ENCODE measurements around the gene SFN.

SFN gene

DNA sequence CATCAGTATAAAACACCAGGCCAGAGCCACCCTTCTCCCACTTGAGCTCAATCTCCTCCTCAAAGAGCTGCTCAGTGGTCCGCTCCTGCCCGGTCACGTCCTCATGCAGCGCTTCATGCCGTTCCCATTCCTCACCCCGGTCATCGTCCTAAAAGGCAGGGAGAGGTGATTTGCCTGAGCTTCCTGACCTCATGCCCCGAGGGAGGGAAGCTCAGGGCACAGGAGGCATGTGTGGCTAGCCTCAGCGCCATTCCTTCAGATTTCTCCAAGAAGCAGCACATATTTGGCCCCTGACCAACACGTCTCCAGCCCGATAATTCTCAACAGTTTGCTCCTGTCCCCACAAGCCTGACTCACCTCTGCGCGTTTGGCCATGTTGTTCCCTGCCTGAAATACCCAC is 31.3 kb downstream of the SFN start:
- Histone ChIP-seq H3K18ac (ENCODE audit: low read length) (peak overlapping the region; percentile 16), H3K4me2 (ENCODE audit: low read length) (no peak overlapping the region), H3K27me3 (ENCODE audit: insufficient read depth, low read length) (no peaks in the 10 kb centered on the region), H2AFZ (ENCODE audit: insufficient read depth, low read length, poor library complexity) (no peak overlapping the region), H3K14ac (ENCODE audit: low read length) (no peak overlapping the region), H3K9ac (ENCODE audit: low read length) (no peak overlapping the region), H2BK120ac (ENCODE audit: insufficient read depth, low read length, poor library complexity) (no peak overlapping the region), H3K9me3 (ENCODE audit: insufficient read depth, low read depth, low read length) (no peaks in the 10 kb centered on the region), H3K79me2 (ENCODE audit: control insufficient read depth, insufficient read depth, low read length, poor library complexity) (peaks cover 10% of the 10 kb centered on the region), H3K4me3 (ENCODE audit: low read depth, low read length) (no peak overlapping the region), H2AK5ac (ENCODE audit: low read length) (no peak overlapping the region), H2BK5ac (ENCODE audit: low read depth, low read length, poor library complexity) (no peak overlapping the region), H4K8ac (ENCODE audit: low read depth, low read length) (no peak overlapping the region), H3K27ac (ENCODE audit: low read depth, low read length) (no peak overlapping the region), H4K91ac (ENCODE audit: low read depth, low read length) (no peak overlapping the region), H3K23ac (ENCODE audit: low read length) (no peak overlapping the region), H3K36me3 (ENCODE audit: control insufficient read depth in 1 of 2, insufficient read depth in 2 of 2, low read length in 2 of 2) (peaks cover 32 to 44% of the 10 kb centered on the region in 2 experiments), H2BK12ac (ENCODE audit: low read length) (no peak overlapping the region), H4K12ac (ENCODE audit: low read depth, low read length) (no peak overlapping the region), H3K79me1 (ENCODE audit: low read length) (peaks cover 9% of the 10 kb centered on the region), H3K4me1 (ENCODE audit: control insufficient read depth in 1 of 2, insufficient read depth in 2 of 2, low read length in 2 of 2) (peaks cover 9 to 10% of the 10 kb centered on the region in 2 experiments), H3K4ac (ENCODE audit: low read depth, low read length) (no peak overlapping the region)
- no CpG with 5 or more reads among the region's 13 CpGs for WGBS (ENCODE audit: extremely low coverage, insufficient coverage, insufficient read length)
- DNase-seq: peak; percentile 98 to 99

DNA sequence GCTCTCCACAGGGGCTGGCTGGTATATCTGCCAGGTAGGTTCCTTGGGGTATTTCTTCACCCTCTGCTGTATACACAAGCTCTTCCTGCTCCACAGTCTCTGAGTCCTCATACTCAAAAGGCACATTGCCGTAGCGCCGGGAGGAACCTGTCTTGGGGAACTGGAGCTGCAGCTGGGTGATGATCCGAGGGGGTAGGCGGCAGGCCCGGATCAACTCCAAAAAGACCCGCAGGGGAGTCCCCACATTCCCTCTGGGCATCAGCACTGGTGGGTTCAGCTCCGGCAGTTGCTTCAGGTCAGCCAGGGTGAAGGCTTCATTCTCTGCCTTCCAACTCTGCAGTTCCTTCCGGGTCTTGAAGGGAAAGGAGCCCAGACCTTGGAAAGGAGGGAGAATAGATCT is 34.4 kb downstream of the SFN start:
- H3K18ac ChIP-seq (ENCODE audit: low read length): no peak overlapping the region
- no peak overlapping the region for H4K12ac ChIP-seq (ENCODE audit: low read depth, low read length)
- H3K4me1 ChIP-seq (ENCODE audit: control insufficient read depth in 1 of 2, insufficient read depth in 2 of 2, low read length in 2 of 2): peaks cover 0 to 5% of the 10 kb centered on the region in 2 experiments
- no peak overlapping the region for H3K4me2 ChIP-seq (ENCODE audit: low read length)
- no peak overlapping the region for H2BK120ac ChIP-seq (ENCODE audit: insufficient read depth, low read length, poor library complexity)
- H3K23ac ChIP-seq (ENCODE audit: low read length): no peak overlapping the region
- no CpG with 5 or more reads among the region's 9 CpGs for WGBS (ENCODE audit: extremely low coverage, insufficient coverage, insufficient read length)
- no peak overlapping the region for H2BK5ac ChIP-seq (ENCODE audit: low read depth, low read length, poor library complexity)
- no peak overlapping the region for H2AK5ac ChIP-seq (ENCODE audit: low read length)
- no peak overlapping the region for H4K91ac ChIP-seq (ENCODE audit: low read depth, low read length)
- peaks cover 5% of the 10 kb centered on the region for H3K79me1 ChIP-seq (ENCODE audit: low read length)
- peaks cover 23 to 36% of the 10 kb centered on the region in 2 experiments for H3K36me3 ChIP-seq (ENCODE audit: control insufficient read depth in 1 of 2, insufficient read depth in 2 of 2, low read length in 2 of 2)
- no peaks in the 10 kb centered on the region for H3K27me3 ChIP-seq (ENCODE audit: insufficient read depth, low read length)
- H2BK12ac ChIP-seq (ENCODE audit: low read length): no peak overlapping the region
- H3K9ac ChIP-seq (ENCODE audit: low read length): no peak overlapping the region
- H2AFZ ChIP-seq (ENCODE audit: insufficient read depth, low read length, poor library complexity): no peak overlapping the region
- H3K79me2 ChIP-seq (ENCODE audit: control insufficient read depth, insufficient read depth, low read length, poor library complexity): peaks cover 2% of the 10 kb centered on the region
- no peak for DNase-seq
- H3K4me3 ChIP-seq (ENCODE audit: low read depth, low read length): no peak overlapping the region
- H4K8ac ChIP-seq (ENCODE audit: low read depth, low read length): no peak overlapping the region
- H3K9me3 ChIP-seq (ENCODE audit: insufficient read depth, low read depth, low read length): no peaks in the 10 kb centered on the region
- H3K27ac ChIP-seq (ENCODE audit: low read depth, low read length): no peak overlapping the region
- no peak overlapping the region for H3K4ac ChIP-seq (ENCODE audit: low read depth, low read length)
- H3K14ac ChIP-seq (ENCODE audit: low read length): no peak overlapping the region

DNA sequence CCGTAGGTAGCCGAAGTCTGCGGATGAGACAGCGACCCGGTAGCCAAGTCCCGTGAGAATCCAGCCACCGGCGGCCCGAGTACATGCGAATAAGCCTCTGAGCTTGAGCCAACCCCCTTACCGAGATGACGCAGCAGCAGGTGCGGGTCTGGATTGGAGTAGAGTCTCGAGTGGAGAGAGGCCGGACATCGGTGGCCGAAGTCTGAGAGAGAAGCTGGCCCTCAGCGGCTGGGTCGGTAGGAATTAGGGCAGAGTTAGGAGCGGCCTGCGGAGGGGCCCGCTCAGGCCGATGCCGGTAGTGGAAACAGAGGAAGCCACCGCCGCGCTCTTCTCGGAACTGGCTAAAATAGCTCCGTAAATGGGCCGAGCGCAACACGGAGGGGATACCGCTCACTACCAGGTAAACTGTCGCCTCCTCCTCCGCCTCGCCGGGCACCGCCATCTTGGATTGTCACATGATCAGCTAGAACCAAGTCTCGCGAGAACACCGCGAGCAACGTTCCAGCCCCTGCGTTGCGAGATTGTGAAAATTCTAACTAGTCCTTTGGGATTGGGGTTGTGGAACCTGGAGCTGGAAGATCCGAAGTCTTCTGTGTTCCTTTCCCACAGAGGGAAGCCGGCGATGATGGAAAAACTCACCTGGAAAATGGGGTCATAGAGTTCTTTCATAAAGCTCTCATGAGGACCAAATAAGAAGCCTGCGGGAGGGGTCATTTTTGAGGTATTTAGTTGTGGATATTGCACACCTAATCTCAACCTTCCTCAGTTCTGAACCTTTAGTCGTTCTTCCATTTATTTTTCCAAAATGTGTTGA is 37.3 kb downstream of the SFN start, which contains the start of gene GPATCH3:
GPATCH3 (minus strand) TSS at position 467 of the 814 bp plus-strand sequence; CDS start at position 442, 25 bp downstream.
- Histone ChIP-seq H3K23ac (ENCODE audit: low read length) (no peak within 1 kb of the TSS), H4K12ac (ENCODE audit: low read depth, low read length) (peak within 1 kb of the TSS; percentile 96), H3K9me3 (ENCODE audit: insufficient read depth, low read depth, low read length) (no peaks in the 10 kb centered on the region), H2AFZ (ENCODE audit: insufficient read depth, low read length, poor library complexity) (peak within 1 kb of the TSS; percentile 69), H3K4ac (ENCODE audit: low read depth, low read length) (peak within 1 kb of the TSS; percentile 77), H3K9ac (ENCODE audit: low read length) (peak within 1 kb of the TSS; percentile 90), H2AK5ac (ENCODE audit: low read length) (peak within 1 kb of the TSS; percentile 37), H3K4me3 (ENCODE audit: low read depth, low read length) (peak within 1 kb of the TSS; percentile 88), H2BK5ac (ENCODE audit: low read depth, low read length, poor library complexity) (peak within 1 kb of the TSS; percentile 73), H3K27ac (ENCODE audit: low read depth, low read length) (peak within 1 kb of the TSS; percentile 80), H2BK120ac (ENCODE audit: insufficient read depth, low read length, poor library complexity) (peak within 1 kb of the TSS; percentile 70), H3K14ac (ENCODE audit: low read length) (peak within 1 kb of the TSS; percentile 81), H3K79me2 (ENCODE audit: control insufficient read depth, insufficient read depth, low read length, poor library complexity) (peaks cover 2% of the 10 kb centered on the region), H3K18ac (ENCODE audit: low read length) (peak within 1 kb of the TSS; percentile 78), H4K91ac (ENCODE audit: low read depth, low read length) (peak within 1 kb of the TSS; percentile 72), H2BK12ac (ENCODE audit: low read length) (no peak within 1 kb of the TSS), H3K4me1 (ENCODE audit: control insufficient read depth in 1 of 2, insufficient read depth in 2 of 2, low read length in 2 of 2) (peaks cover 0 to 5% of the 10 kb centered on the region in 2 experiments), H3K36me3 (ENCODE audit: control insufficient read depth in 1 of 2, insufficient read depth in 2 of 2, low read length in 2 of 2) (peaks cover 9 to 11% of the 10 kb centered on the region in 2 experiments), H3K27me3 (ENCODE audit: insufficient read depth, low read length) (no peaks in the 10 kb centered on the region), H3K4me2 (ENCODE audit: low read length) (peak within 1 kb of the TSS; percentile 83), H3K79me1 (ENCODE audit: low read length) (peaks cover 5% of the 10 kb centered on the region), H4K8ac (ENCODE audit: low read depth, low read length) (peak within 1 kb of the TSS; percentile 96)
- no CpG with 5 or more reads among the region's 50 CpGs for WGBS (ENCODE audit: extremely low coverage, insufficient coverage, insufficient read length)
- DNase-seq: peak; percentile 91 to 99

DNA sequence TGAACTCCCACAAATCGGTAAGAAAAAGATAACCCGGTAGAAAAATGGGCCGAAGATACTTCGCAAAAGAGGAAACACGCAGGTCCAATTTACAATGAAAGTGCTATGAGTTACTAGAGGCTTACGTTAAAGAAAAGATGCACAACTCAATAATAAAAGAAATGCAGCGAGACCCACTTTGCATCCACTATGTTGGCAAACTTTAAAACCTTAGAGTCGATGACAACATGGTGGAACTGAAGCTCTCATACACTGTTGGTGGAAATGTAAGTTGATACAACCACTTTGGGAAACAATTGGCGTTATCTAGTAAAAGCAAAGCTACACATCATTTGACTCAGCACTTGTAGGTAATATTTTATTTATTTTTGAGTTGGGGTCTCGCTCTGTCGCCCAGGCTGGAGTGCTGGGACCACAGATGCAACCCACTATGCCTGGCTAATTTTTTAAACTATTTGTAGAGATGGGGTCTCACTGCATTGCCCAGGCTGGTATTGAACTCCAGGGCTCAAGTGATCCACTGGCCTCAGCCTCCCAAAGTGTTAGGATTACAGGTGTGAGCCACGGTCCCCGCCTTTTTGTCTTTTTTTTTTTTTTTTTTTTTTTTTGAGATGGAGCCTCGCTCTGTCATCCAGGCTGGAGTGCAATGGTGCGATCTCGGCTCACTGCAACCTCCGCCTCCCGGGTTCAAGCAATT is 38.0 kb downstream of the SFN start:
- no peaks in the 10 kb centered on the region for H3K9me3 ChIP-seq (ENCODE audit: insufficient read depth, low read depth, low read length)
- H3K4me3 ChIP-seq (ENCODE audit: low read depth, low read length): no peak overlapping the region
- H3K27me3 ChIP-seq (ENCODE audit: insufficient read depth, low read length): no peaks in the 10 kb centered on the region
- H3K23ac ChIP-seq (ENCODE audit: low read length): no peak overlapping the region
- no peak overlapping the region for H3K27ac ChIP-seq (ENCODE audit: low read depth, low read length)
- H3K9ac ChIP-seq (ENCODE audit: low read length): no peak overlapping the region
- peaks cover 9 to 11% of the 10 kb centered on the region in 2 experiments for H3K36me3 ChIP-seq (ENCODE audit: control insufficient read depth in 1 of 2, insufficient read depth in 2 of 2, low read length in 2 of 2)
- H3K4me2 ChIP-seq (ENCODE audit: low read length): peak overlapping the region; percentile 83
- peaks cover 0 to 5% of the 10 kb centered on the region in 2 experiments for H3K4me1 ChIP-seq (ENCODE audit: control insufficient read depth in 1 of 2, insufficient read depth in 2 of 2, low read length in 2 of 2)
- no peak overlapping the region for H3K18ac ChIP-seq (ENCODE audit: low read length)
- H4K12ac ChIP-seq (ENCODE audit: low read depth, low read length): no peak overlapping the region
- no peak overlapping the region for H3K14ac ChIP-seq (ENCODE audit: low read length)
- no peak overlapping the region for H2AK5ac ChIP-seq (ENCODE audit: low read length)
- H3K4ac ChIP-seq (ENCODE audit: low read depth, low read length): no peak overlapping the region
- peaks cover 2% of the 10 kb centered on the region for H3K79me2 ChIP-seq (ENCODE audit: control insufficient read depth, insufficient read depth, low read length, poor library complexity)
- H4K91ac ChIP-seq (ENCODE audit: low read depth, low read length): no peak overlapping the region
- H2BK12ac ChIP-seq (ENCODE audit: low read length): no peak overlapping the region
- no CpG with 5 or more reads among the region's 18 CpGs for WGBS (ENCODE audit: extremely low coverage, insufficient coverage, insufficient read length)
- no peak overlapping the region for H2BK120ac ChIP-seq (ENCODE audit: insufficient read depth, low read length, poor library complexity)
- H2BK5ac ChIP-seq (ENCODE audit: low read depth, low read length, poor library complexity): no peak overlapping the region
- peak overlapping the region; percentile 45 for H4K8ac ChIP-seq (ENCODE audit: low read depth, low read length)
- DNase-seq: no peak
- H2AFZ ChIP-seq (ENCODE audit: insufficient read depth, low read length, poor library complexity): no peak overlapping the region
- peaks cover 5% of the 10 kb centered on the region for H3K79me1 ChIP-seq (ENCODE audit: low read length)

All from trophoblast cell (in vitro differentiated cells and primary cell).